ENCODE data around the gene LHB. TPM values are rescaled to one million over a fixed set of nuclear protein-coding genes. Genes with fewer than 3 reads are reported as not detected.
A peak's percentile ranks its signal among the peaks of the same experiment; 100 is the strongest.

LHB gene
- total and polyA plus RNA-seq, 12 donors, result 0.38 to 8.8 (median 1.8) TPM; not detected in 5

GRCh38 chr19:48967346-48968178 is 49.3 kb downstream of the LHB start:
- peak in 1 of 2 donors; percentile 38 for TF ChIP-seq POLR2A (IDR thresholded peaks at IDR 0.05)
- TF ChIP-seq CTCF (IDR thresholded peaks at IDR 0.05), result peak in 2 of 6 experiments; percentile 1 to 7
- WGBS, 4 donors, result 72 to 75% (median 74%) methylated on average over 12 to 14 of the region's 14 CpGs
- H3K36me3 ChIP-seq (replicated peaks in 1 of 2), result peaks cover 0 to 43% of the 10 kb centered on the region in 2 donors
- intact Hi-C loops (cut with DNase I), result loop anchor here (5.0 to 10.0 kb wide), 2 partner anchors 93 to 130 kb away; partner anchors contain the start of genes HSD17B14 (in 1 of the 2) and PPP1R15A (in 1 of the 2)
- H3K4me1 ChIP-seq (replicated peaks in 1 of 2), result peaks cover 31 to 34% of the 10 kb centered on the region in 2 donors
- H3K27ac ChIP-seq, result peak overlapping the region in 4 of 5 donors; percentile 53 to 96 (median 85)
- peak overlapping the region in 2 of 4 donors; percentile 4 to 94 for H3K4me3 ChIP-seq
- H3K9me3 ChIP-seq (replicated peaks in 1 of 3), result no peaks in the 10 kb centered on the region
- no peaks in the 10 kb centered on the region for H3K27me3 ChIP-seq
- DNase-seq, result peak in 6 of 7 donors; percentile 63 to 80 (median 70)

GRCh38 chr19:48966541-48967345 is 50.1 kb downstream of the LHB start:
- Histone ChIP-seq H3K9me3 (replicated peaks in 1 of 3) (no peaks in the 10 kb centered on the region), H3K27ac (peak overlapping the region in 4 of 5 donors; percentile 53 to 96 (median 85)), H3K4me1 (replicated peaks in 1 of 2) (peaks cover 31 to 34% of the 10 kb centered on the region in 2 donors), H3K4me3 (peak overlapping the region in 3 of 4 donors; percentile 36 to 94 (median 51)), H3K36me3 (replicated peaks in 1 of 2) (peaks cover 0 to 43% of the 10 kb centered on the region in 2 donors), H3K27me3 (no peaks in the 10 kb centered on the region)
- 83 to 91% (median 87%) methylated on average over 8 to 10 of the region's 10 CpGs for WGBS, 4 donors
- peak in 1 of 7 donors; percentile 36 for DNase-seq
- peak in 1 of 2 donors; percentile 4 for TF ChIP-seq POLR2A (IDR thresholded peaks at IDR 0.05)
- TF ChIP-seq CTCF (IDR thresholded peaks at IDR 0.05), result no peak
- intact Hi-C loops (cut with DNase I), result loop anchor here (5.0 to 10.0 kb wide), 2 partner anchors 92 to 129 kb away; partner anchors contain the start of genes HSD17B14 (in 1 of the 2) and PPP1R15A (in 1 of the 2)

Small RNAs within 50 kb of the gene (microRNA-seq; reads per million reads assigned to microRNA genes)
- 0 to 0.28 (median 0) reads per million in 3 donors for gene MIR6798

Small RNAs within 50 kb of the gene (small RNA-seq; reads per million reads assigned to genes)
- gene MIR6798, result 0 reads per million in 2 donors

Other genes with a start within 250 kb of the LHB start
- 100 to 1,000 TPM in 7 of 9 donors, 10 to 100 TPM in 2; 57.5 to 163 (median 107) TPM for gene BCAT2, start 206.1 kb downstream of the LHB start, total RNA-seq
- gene BCAT2, start 206.1 kb downstream of the LHB start, polyA plus RNA-seq, result 100 to 1,000 TPM in 1 of 3 donors, 10 to 100 TPM in 2; 82.9 to 114 (median 87.6) TPM
- 10 to 100 TPM; 18.9 to 63.0 (median 40.1) TPM for gene HSD17B14, start 180.6 kb downstream of the LHB start, total RNA-seq
- gene HSD17B14, start 180.6 kb downstream of the LHB start, polyA plus RNA-seq, result 100 to 1,000 TPM in 2 of 3 donors, 1 to 10 TPM in 1; 7.4 to 178 (median 135) TPM
- 10 to 100 TPM in 8 of 9 donors, 1 to 10 TPM in 1; 4.5 to 65.1 (median 24.5) TPM for gene PLEKHA4, start 148.5 kb downstream of the LHB start, total RNA-seq
- 10 to 100 TPM in 2 of 3 donors, 1 to 10 TPM in 1; 7.1 to 74.6 (median 70.8) TPM for gene PLEKHA4, start 148.5 kb downstream of the LHB start, polyA plus RNA-seq
- 10 to 100 TPM; 18.2 to 54.6 (median 39.4) TPM for gene PPP1R15A, start 144.7 kb downstream of the LHB start, total RNA-seq
- gene PPP1R15A, start 144.7 kb downstream of the LHB start, polyA plus RNA-seq, result 100 to 1,000 TPM in 1 of 3 donors, 10 to 100 TPM in 2; 49.2 to 174 (median 73.3) TPM
- under 1 TPM in 5 of 9 donors, not detected in 4; 0.14 to 0.72 (median 0.27) TPM for gene TULP2, start 118.3 kb downstream of the LHB start, total RNA-seq
- gene TULP2, start 118.3 kb downstream of the LHB start, polyA plus RNA-seq, result under 1 TPM in 1 of 3 donors, not detected in 2; 0.07 TPM
- 100 to 1,000 TPM; 117 to 581 (median 289) TPM for gene NUCB1, start 116.8 kb downstream of the LHB start, total RNA-seq
- 100 to 1,000 TPM in 2 of 3 donors, 10 to 100 TPM in 1; 98.8 to 189 (median 175) TPM for gene NUCB1, start 116.8 kb downstream of the LHB start, polyA plus RNA-seq
- gene DHDH, start 83.4 kb downstream of the LHB start, total RNA-seq, result under 1 TPM in 4 of 9 donors, not detected in 5; 0.17 to 0.56 (median 0.33) TPM
- 1 to 10 TPM in 1 of 3 donors, under 1 TPM in 2; 0.27 to 2.8 (median 0.47) TPM for gene DHDH, start 83.4 kb downstream of the LHB start, polyA plus RNA-seq
- gene BAX, start 62.2 kb downstream of the LHB start, total RNA-seq, result 10 to 100 TPM; 18.1 to 79.0 (median 56.1) TPM
- gene BAX, start 62.2 kb downstream of the LHB start, polyA plus RNA-seq, result 10 to 100 TPM; 21.5 to 61.3 (median 41.0) TPM
- gene FTL, start 51.8 kb downstream of the LHB start, total RNA-seq, result over 10,000 TPM in 1 of 9 donors, 1,000 to 10,000 TPM in 8; 3,284 to 11,726 (median 3,862) TPM
- gene FTL, start 51.8 kb downstream of the LHB start, polyA plus RNA-seq, result 1,000 to 10,000 TPM; 2,288 to 7,123 (median 4,274) TPM
- gene GYS1, start 23.8 kb downstream of the LHB start, total RNA-seq, result 10 to 100 TPM; 23.7 to 63.9 (median 36.9) TPM
- gene GYS1, start 23.8 kb downstream of the LHB start, polyA plus RNA-seq, result 10 to 100 TPM; 35.2 to 45.9 (median 37.7) TPM
- 100 to 1,000 TPM in 2 of 9 donors, 10 to 100 TPM in 7; 45.4 to 143 (median 76.8) TPM for gene RUVBL2, start 23.2 kb downstream of the LHB start, total RNA-seq
- gene RUVBL2, start 23.2 kb downstream of the LHB start, polyA plus RNA-seq, result 10 to 100 TPM; 41.3 to 93.3 (median 70.7) TPM
- not detected for gene CGB3, start 7.2 kb upstream of the LHB start, total RNA-seq
- not detected for gene CGB3, start 7.2 kb upstream of the LHB start, polyA plus RNA-seq
- not detected for gene CGB2, start 14.8 kb upstream of the LHB start, total RNA-seq
- gene CGB2, start 14.8 kb upstream of the LHB start, polyA plus RNA-seq, result not detected
- gene CGB1, start 19.8 kb upstream of the LHB start, total RNA-seq, result under 1 TPM in 1 of 9 donors, not detected in 8; 0.53 TPM
- gene CGB1, start 19.8 kb upstream of the LHB start, polyA plus RNA-seq, result not detected
- gene CGB5, start 26.8 kb upstream of the LHB start, total RNA-seq, result not detected
- gene CGB5, start 26.8 kb upstream of the LHB start, polyA plus RNA-seq, result under 1 TPM in 1 of 3 donors, not detected in 2; 0.72 TPM
- gene CGB8, start 32.0 kb upstream of the LHB start, total RNA-seq, result not detected
- gene CGB8, start 32.0 kb upstream of the LHB start, polyA plus RNA-seq, result not detected
- under 1 TPM in 2 of 9 donors, not detected in 7; 0.15 to 0.28 TPM for gene CGB7, start 40.7 kb upstream of the LHB start, total RNA-seq
- under 1 TPM in 2 of 3 donors, not detected in 1; 0.13 to 0.97 TPM for gene CGB7, start 40.7 kb upstream of the LHB start, polyA plus RNA-seq
- gene NTF4, start 47.7 kb upstream of the LHB start, total RNA-seq, result under 1 TPM in 1 of 9 donors, not detected in 8; 0.55 TPM
- gene NTF4, start 47.7 kb upstream of the LHB start, polyA plus RNA-seq, result not detected
- not detected for gene KCNA7, start 55.6 kb upstream of the LHB start, total RNA-seq
- gene KCNA7, start 55.6 kb upstream of the LHB start, polyA plus RNA-seq, result not detected
- 100 to 1,000 TPM; 109 to 443 (median 221) TPM for gene SNRNP70, start 68.4 kb upstream of the LHB start, total RNA-seq
- gene SNRNP70, start 68.4 kb upstream of the LHB start, polyA plus RNA-seq, result 1,000 to 10,000 TPM in 1 of 3 donors, 100 to 1,000 TPM in 2; 114 to 1,255 (median 535) TPM
- 10 to 100 TPM in 4 of 9 donors, 1 to 10 TPM in 5; 4.9 to 15.3 (median 9.5) TPM for gene LIN7B, start 97.3 kb upstream of the LHB start, total RNA-seq
- 10 to 100 TPM in 2 of 3 donors, 1 to 10 TPM in 1; 4.4 to 35.2 (median 32.9) TPM for gene LIN7B, start 97.3 kb upstream of the LHB start, polyA plus RNA-seq
- 1 to 10 TPM in 8 of 9 donors, under 1 TPM in 1; 0.94 to 4.7 (median 1.8) TPM for gene C19orf73, start 102.1 kb upstream of the LHB start, total RNA-seq
- gene C19orf73, start 102.1 kb upstream of the LHB start, polyA plus RNA-seq, result 1 to 10 TPM; 1.1 to 8.2 (median 4.5) TPM
- 10 to 100 TPM in 6 of 9 donors, 1 to 10 TPM in 3; 6.1 to 21.5 (median 14.7) TPM for gene PPFIA3, start 102.5 kb upstream of the LHB start, total RNA-seq
- 10 to 100 TPM in 2 of 3 donors, 1 to 10 TPM in 1; 2.9 to 60.2 (median 27.3) TPM for gene PPFIA3, start 102.5 kb upstream of the LHB start, polyA plus RNA-seq
- gene HRC, start 138.3 kb upstream of the LHB start, total RNA-seq, result 10 to 100 TPM in 1 of 9 donors, 1 to 10 TPM in 7, under 1 TPM in 1; 0.77 to 28.4 (median 2.8) TPM
- 1 to 10 TPM; 2.1 to 2.5 (median 2.4) TPM for gene HRC, start 138.3 kb upstream of the LHB start, polyA plus RNA-seq
- 10 to 100 TPM in 6 of 9 donors, 1 to 10 TPM in 3; 6.8 to 25.1 (median 15.4) TPM for gene TRPM4, start 140.7 kb upstream of the LHB start, total RNA-seq
- gene TRPM4, start 140.7 kb upstream of the LHB start, polyA plus RNA-seq, result 10 to 100 TPM in 2 of 3 donors, 1 to 10 TPM in 1; 4.2 to 56.3 (median 20.6) TPM